ENCODE measurements around the gene CRTAP. TPM values are rescaled to one million over a fixed set of nuclear protein-coding genes. Genes with fewer than 3 reads are reported as not detected.

The CRTAP gene
- total RNA-seq, 1 experiment from 2014 or later: 134 TPM

- Histone ChIP-seq H3K27ac (no peak overlapping the region), H3K36me3 (ENCODE audit: low read depth) (no peaks in the 10 kb centered on the region), H2AFZ (no peak overlapping the region), H3K4me2 (no peak overlapping the region), H3K79me2 (ENCODE audit: low read depth) (no peaks in the 10 kb centered on the region), H3K27me3 (ENCODE audit: insufficient read depth, low read depth) (no peaks in the 10 kb centered on the region), H4K20me1 (ENCODE audit: insufficient read depth) (no peaks in the 10 kb centered on the region), H3F3A (ENCODE audit: insufficient read depth, low read depth) (no peaks in the 10 kb centered on the region), H3K4me3 (no peak overlapping the region), H3K4me1 (replicated peaks; ENCODE audit: insufficient read depth) (no peaks in the 10 kb centered on the region), H3K9me2 (ENCODE audit: insufficient read depth) (no peaks in the 10 kb centered on the region), H3K9me3 (ENCODE audit: insufficient read depth, low read depth) (no peaks in the 10 kb centered on the region)
- no peak for DNase-seq
- no peak for TF ChIP-seq EZH2 (IDR thresholded peaks at IDR 0.05; ENCODE audit: low read depth)
- no peak for TF ChIP-seq CTCF (conservative IDR thresholded peaks at IDR 0.05)
- POLR2A ChIA-PET (ENCODE audit: unreplicated experiment): no interaction called here
- CTCF ChIA-PET: no interaction called here
- BruUV-seq (replicated peaks): no TSS peak
- intact Hi-C loops (cut with micrococcal nuclease; ENCODE audit: unreplicated experiment): no loop called here
Observed at GRCh38 chr3:33165372-33165771, 51.6 kb downstream of the CRTAP start.

- ChIA-PET CTCF (interaction anchor here (0.5 kb wide), 1 partner anchor 20 kb away, joined by 3 read pairs; no protein-coding TSS in a partner anchor), POLR2A (ENCODE audit: unreplicated experiment) (no interaction called here)
- intact Hi-C loops (cut with micrococcal nuclease; ENCODE audit: unreplicated experiment): no loop called here
- H3K27me3 ChIP-seq (ENCODE audit: insufficient read depth, low read depth): no peaks in the 10 kb centered on the region
- TF ChIP-seq EZH2 (IDR thresholded peaks at IDR 0.05; ENCODE audit: low read depth) (no peak), CTCF (conservative IDR thresholded peaks at IDR 0.05) (no peak)
- no peak for DNase-seq
- BruUV-seq (replicated peaks): no TSS peak
- no peak overlapping the region for H2AFZ ChIP-seq
- H3K9me3 ChIP-seq (ENCODE audit: insufficient read depth, low read depth): no peaks in the 10 kb centered on the region
- H3K9me2 ChIP-seq (ENCODE audit: insufficient read depth): no peaks in the 10 kb centered on the region
- H3K36me3 ChIP-seq (ENCODE audit: low read depth): no peaks in the 10 kb centered on the region
- H3K27ac ChIP-seq: no peak overlapping the region
- H3F3A ChIP-seq (ENCODE audit: insufficient read depth, low read depth): no peaks in the 10 kb centered on the region
- no peak overlapping the region for H3K4me3 ChIP-seq
- no peaks in the 10 kb centered on the region for H3K79me2 ChIP-seq (ENCODE audit: low read depth)
- H3K4me1 ChIP-seq (replicated peaks; ENCODE audit: insufficient read depth): no peaks in the 10 kb centered on the region
- no peaks in the 10 kb centered on the region for H4K20me1 ChIP-seq (ENCODE audit: insufficient read depth)
- H3K4me2 ChIP-seq: no peak overlapping the region
Observed at GRCh38 chr3:33166095-33166494, 52.3 kb downstream of the CRTAP start.

- Histone ChIP-seq H4K20me1 (ENCODE audit: insufficient read depth) (no peaks in the 10 kb centered on the region), H3K4me2 (no peak overlapping the region), H3K9me2 (ENCODE audit: insufficient read depth) (no peaks in the 10 kb centered on the region), H3K27ac (no peak overlapping the region), H3K9me3 (ENCODE audit: insufficient read depth, low read depth) (no peaks in the 10 kb centered on the region), H3K79me2 (ENCODE audit: low read depth) (no peaks in the 10 kb centered on the region), H3K36me3 (ENCODE audit: low read depth) (no peaks in the 10 kb centered on the region), H3K4me3 (no peak overlapping the region), H3K4me1 (replicated peaks; ENCODE audit: insufficient read depth) (no peaks in the 10 kb centered on the region), H3F3A (ENCODE audit: insufficient read depth, low read depth) (no peaks in the 10 kb centered on the region), H3K27me3 (ENCODE audit: insufficient read depth, low read depth) (no peaks in the 10 kb centered on the region), H2AFZ (no peak overlapping the region)
- CTCF ChIA-PET: no interaction called here
- TF ChIP-seq CTCF (conservative IDR thresholded peaks at IDR 0.05) (no peak), EZH2 (IDR thresholded peaks at IDR 0.05; ENCODE audit: low read depth) (no peak)
- no peak for DNase-seq
- no TSS peak for BruUV-seq (replicated peaks)
- POLR2A ChIA-PET (ENCODE audit: unreplicated experiment): no interaction called here
- intact Hi-C loops (cut with micrococcal nuclease; ENCODE audit: unreplicated experiment): no loop called here
Observed at GRCh38 chr3:33167284-33167683, 53.5 kb downstream of the CRTAP start.
